Astrocyte of the hippocampus (primary cell): ENCODE measurements around the gene STXBP4.

Source experiments
- DNase-seq: peaks from one replicate; pipeline ENCODE4 v3.0.0; 2011; ENCODE audit warnings: low read depth, low spot score

Gene STXBP4

GRCh38 chr17:55116440-55116914 is 147.9 kb downstream of the STXBP4 start:
- DNase-seq, result no peak

- DNase-seq, result no peak
Observed at GRCh38 chr17:55117164-55117563, 148.6 kb downstream of the STXBP4 start.

GRCh38 chr17:55120651-55121050 is 152.1 kb downstream of the STXBP4 start:
- DNase-seq, result no peak

- no peak for DNase-seq
Observed at GRCh38 chr17:55121268-55121667, 152.7 kb downstream of the STXBP4 start.

- no peak for DNase-seq
Observed at GRCh38 chr17:55122114-55122513, 153.5 kb downstream of the STXBP4 start.

GRCh38 chr17:55124730-55125360 is 156.3 kb downstream of the STXBP4 start:
- DNase-seq, result no peak

GRCh38 chr17:55133583-55133982 is 165.0 kb downstream of the STXBP4 start:
- no peak for DNase-seq

GRCh38 chr17:55134486-55135157 is 166.1 kb downstream of the STXBP4 start:
- no peak for DNase-seq

GRCh38 chr17:55140809-55141208 is 172.2 kb downstream of the STXBP4 start:
- no peak for DNase-seq

GRCh38 chr17:55144518-55144917 is 176.0 kb downstream of the STXBP4 start:
- DNase-seq, result no peak

- DNase-seq, result no peak
Observed at GRCh38 chr17:55149485-55149884, 180.9 kb downstream of the STXBP4 start.

- no peak for DNase-seq
Observed at GRCh38 chr17:55152236-55152635, 183.7 kb downstream of the STXBP4 start.

GRCh38 chr17:55154101-55154500 is 185.5 kb downstream of the STXBP4 start:
- DNase-seq, result no peak

- DNase-seq, result no peak
Observed at GRCh38 chr17:55155856-55156560, 187.4 kb downstream of the STXBP4 start.

GRCh38 chr17:55157165-55157564 is 188.6 kb downstream of the STXBP4 start:
- peak; percentile 84 for DNase-seq

GRCh38 chr17:55158439-55158838 is 189.9 kb downstream of the STXBP4 start:
- no peak for DNase-seq

- peak; percentile 66 for DNase-seq
Observed at GRCh38 chr17:55159251-55159650, 190.7 kb downstream of the STXBP4 start.

GRCh38 chr17:55160501-55160900 is 191.9 kb downstream of the STXBP4 start:
- no peak for DNase-seq

- peak; percentile 70 for DNase-seq
Observed at GRCh38 chr17:55161935-55162555, 193.5 kb downstream of the STXBP4 start.

- DNase-seq, result no peak
Observed at GRCh38 chr17:55162556-55162946, 194.0 kb downstream of the STXBP4 start.

GRCh38 chr17:55163408-55163807 is 194.8 kb downstream of the STXBP4 start:
- DNase-seq, result no peak

- no peak for DNase-seq
Observed at GRCh38 chr17:55166506-55166905, 197.9 kb downstream of the STXBP4 start.
